ENCODE data around the gene NRG3.

DNA sequence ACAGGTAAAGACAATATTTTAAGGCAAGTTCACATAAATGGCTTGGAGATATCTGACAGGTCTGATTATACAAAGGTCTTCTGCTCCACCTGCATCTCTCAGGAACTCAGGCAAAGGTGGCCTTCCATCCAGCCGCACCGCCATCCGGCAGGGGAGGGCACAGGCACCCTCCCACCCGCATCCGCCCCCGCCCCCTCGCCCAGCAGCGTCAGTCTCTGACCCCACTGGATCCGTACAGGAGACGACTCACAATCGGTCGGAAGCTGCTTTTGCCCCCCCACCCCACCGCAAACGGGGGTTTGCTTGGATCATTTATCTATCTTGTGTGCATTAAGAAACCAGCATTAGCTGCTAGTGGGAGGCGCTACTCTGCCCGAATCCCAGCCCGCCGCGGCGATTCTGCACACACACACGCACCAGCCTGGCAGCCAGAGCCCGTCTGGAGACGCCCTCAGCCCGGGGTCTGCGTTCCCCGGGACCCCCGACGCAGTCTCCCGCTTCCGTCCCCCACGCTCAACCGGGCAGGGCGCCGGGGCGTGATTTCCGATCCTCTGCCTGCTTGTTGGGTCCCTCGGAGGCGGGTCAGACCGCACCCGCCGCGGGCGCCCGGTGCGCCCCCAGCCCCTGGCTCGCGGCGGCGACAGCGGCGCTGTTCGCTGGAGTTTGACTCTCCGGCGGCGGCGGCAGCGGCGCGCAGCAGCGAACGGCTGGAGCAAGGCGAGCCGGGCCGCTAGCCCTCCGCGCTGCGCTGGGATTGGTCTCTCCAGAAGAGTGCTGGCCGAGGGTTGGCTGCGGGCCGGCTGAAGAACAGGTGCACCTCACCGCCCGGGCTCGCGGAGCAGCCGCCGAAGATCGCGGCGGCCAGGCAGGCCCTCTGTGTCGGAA lies 820 bp upstream of the NRG3 start:
- TF ChIP-seq, protein P1, sequence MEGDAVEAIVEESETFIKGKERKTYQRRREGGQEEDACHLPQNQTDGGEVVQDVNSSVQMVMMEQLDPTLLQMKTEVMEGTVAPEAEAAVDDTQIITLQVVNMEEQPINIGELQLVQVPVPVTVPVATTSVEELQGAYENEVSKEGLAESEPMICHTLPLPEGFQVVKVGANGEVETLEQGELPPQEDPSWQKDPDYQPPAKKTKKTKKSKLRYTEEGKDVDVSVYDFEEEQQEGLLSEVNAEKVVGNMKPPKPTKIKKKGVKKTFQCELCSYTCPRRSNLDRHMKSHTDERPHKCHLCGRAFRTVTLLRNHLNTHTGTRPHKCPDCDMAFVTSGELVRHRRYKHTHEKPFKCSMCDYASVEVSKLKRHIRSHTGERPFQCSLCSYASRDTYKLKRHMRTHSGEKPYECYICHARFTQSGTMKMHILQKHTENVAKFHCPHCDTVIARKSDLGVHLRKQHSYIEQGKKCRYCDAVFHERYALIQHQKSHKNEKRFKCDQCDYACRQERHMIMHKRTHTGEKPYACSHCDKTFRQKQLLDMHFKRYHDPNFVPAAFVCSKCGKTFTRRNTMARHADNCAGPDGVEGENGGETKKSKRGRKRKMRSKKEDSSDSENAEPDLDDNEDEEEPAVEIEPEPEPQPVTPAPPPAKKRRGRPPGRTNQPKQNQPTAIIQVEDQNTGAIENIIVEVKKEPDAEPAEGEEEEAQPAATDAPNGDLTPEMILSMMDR (IDR thresholded peaks at IDR 0.05): no peak
- no peak for TF ChIP-seq POLR2A (IDR thresholded peaks at IDR 0.05)
